ENCODE measurements around the gene AP3M1. TPM values are rescaled to one million over a fixed set of nuclear protein-coding genes. Genes with fewer than 3 reads are reported as not detected.
"Not testable (repeated sequence)": the region's sequence is repeated elsewhere in the genome, so short reads cannot be mapped to it uniquely, and the experiment has no call there.

Gene AP3M1
- total RNA-seq, 1 donor from 2014 or later = 32.7 TPM

DNA sequence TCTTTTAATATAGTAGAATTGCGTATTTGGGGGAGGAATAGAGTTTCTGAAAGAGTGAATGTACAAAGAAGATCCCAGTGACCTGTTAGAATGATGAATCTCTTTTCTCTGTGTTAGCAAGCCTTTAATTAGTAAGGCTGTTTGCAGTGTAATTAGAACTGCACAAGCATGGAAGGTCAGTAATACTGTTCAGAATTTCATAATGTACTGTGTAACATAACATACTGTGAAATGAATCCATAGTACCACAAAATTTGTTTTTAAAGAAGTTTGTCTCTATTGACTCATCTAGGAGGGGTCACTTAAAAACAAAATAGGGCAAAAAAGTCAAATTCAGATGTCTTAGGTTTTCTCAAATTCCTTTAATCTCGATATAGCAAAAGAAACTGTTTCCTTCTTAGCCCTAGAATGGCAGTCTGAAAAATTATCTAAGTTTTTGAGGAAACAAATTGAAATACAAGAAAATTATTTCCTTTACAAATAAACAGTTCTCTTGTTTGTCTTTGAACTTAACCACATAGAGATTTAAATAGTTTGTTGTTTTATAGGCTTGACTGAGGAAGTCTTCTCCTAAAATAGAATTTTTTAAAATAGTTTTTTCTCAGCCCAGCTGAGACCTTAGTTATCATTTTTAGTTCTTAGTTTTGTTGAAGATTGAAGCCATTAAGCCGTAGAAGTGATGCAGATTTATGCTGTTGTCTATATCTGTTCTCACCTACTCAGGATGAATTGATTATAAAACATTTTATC, 12.9 kb upstream of the AP3M1 start:
- DNase-seq = no peak

DNA sequence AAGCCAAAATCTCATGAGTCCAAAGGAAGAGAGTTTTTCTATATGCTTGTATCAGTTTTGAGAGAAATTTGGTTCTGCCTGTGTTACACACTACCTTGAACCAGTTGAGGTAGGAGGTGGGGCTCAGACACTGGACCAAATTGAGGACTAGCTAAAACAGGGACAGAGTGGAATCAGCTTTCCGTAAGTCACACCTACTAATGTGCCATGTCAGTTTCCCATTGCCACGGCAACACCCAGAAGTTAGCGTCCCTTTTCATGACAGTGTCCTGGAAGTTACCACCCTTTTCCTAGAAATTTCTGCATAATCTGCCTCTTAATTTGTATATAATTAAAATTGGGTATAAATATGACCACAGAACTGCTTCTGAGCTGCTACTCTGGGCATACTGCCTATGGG, 9.4 kb upstream of the AP3M1 start:
- no peak for DNase-seq

DNA sequence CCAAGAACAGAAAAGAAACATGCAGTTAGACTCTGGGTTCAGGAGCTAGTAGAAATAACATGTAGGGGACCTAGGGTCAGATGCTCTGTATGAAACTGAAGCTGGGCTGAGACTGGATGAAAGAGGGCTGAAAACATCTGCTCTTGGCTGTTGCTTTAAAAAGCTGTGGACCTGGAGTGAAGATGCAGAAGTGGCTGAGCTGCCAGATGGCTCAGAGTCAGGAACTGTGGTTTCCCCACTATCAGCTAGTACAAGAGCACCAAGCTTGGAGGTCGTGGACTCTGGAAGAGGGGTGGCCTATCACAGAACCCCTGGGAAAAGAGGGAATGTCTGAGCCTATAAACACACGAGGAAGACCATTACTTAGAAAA, 6.3 kb upstream of the AP3M1 start:
- DNase-seq = no peak

DNA sequence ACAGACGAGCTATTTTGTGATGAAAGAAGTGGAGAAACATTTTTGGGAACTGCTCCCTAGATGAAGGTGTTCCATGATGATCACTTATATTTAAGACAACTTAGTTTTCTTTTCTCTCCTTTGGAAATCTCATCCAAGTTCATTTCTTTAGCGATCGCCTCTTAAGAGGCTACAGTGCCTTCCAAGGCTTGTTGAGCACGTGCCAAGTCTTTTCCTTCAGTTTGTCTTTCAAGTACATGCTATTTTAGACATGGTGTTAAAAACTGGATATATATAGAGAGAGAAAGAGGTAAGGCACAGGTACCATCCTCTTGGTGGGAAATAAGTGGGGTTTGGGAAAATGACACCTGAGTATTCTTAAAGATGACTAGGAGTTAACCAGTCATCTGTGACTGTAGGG, 3.0 kb upstream of the AP3M1 start:
- DNase-seq = no peak

DNA sequence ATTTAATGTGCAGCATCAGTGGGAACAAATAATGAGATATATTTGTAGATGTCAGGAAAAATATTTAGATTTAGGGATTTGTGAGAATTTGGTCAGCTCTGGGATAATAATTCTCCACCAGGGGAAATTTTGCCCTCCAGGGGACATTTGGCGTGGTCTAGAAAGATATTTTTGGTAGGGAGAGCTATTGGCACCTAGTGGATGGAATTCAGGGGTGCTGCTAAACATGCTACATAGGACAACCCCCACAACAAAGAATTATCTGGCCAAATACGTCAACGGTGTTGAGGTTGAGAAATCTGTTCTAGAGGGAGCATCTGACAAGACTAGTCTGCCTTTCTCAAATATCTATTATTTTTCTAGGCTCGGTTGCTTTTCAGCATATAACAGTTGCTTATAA, 2.5 kb upstream of the AP3M1 start:
- DNase-seq = no peak

DNA sequence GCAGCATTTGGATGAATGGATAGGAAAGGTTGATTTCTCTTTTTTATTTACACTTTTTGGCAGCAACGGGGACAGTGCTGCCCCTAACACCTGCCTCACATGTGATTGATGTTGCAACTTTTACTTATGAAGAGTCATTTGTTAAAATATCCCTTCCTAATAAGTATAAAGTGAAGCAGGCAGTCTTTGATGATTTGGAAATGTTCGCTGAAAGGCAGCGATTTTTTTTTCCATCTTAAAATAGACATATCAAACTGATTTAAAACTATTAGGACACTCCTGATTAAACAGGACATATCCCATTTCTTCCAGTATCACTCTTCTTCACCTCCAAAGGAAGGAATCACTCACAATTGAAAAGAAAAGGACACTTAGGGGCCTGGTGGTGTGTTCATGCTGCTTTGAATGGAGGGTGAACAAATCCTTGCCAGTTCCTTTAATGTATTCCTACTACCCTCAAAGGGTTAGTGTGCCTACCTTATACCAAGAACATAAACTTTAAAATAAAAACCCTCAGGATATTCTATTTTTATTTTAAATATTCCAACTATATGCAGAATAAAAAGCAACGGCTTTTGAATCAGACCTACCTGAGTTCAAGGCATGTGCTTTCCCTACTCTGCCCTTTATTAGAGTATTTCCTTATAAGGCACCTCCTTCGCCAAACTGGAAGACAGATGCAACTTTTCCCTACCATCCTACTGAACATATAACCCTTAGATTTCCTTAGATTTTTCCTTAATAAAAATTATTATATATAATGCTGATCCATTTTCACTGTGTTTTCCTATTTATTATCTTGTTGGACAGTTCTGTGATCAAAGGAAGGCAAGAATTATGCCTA, 1.5 kb upstream of the AP3M1 start:
- DNase-seq = no peak

DNA sequence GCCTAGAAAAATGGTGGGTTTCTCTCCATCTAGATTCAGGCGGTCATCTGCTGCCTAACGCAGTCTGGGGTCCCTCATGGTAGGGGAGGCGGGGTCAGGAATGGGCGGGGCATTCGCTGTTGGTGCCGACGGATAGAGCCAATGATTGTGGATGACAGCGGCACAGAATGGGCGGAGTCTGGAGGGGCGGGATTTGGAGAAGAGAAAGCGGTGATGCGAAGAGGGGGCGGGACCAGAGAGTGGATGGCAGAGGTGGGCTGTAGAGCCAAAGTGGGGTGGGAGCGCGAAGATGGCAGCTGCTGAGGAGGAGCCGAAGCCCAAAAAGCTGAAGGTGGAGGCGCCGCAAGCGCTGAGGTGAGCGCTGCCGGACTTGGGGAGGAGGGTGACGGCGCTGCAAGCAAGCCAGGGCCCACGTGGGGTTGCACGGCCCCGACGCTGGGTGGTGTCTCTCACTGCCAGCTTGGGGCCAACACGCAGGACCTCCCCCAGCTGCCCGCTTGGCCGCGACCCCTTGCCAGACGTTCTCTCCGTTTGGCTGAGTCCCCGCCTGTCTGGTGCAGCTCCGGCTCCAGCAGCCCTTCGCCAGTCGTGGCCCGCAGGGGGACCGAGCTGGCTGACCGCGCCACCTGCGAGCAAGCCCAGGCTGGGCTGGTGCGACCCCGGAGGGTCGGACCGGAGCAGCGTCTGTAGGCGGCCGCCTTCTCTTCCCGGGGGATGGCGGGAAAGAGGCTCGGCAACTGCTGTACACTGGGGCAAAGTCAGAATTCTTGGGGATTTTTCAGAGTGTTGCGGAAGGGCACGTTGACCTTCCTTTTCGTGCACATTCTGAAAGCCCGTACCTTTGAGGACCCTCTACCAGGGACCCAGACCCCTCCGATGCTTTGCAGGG, 606 bp upstream of the AP3M1 start, which contains the start of gene ADK:
ADK (plus strand) TSS at position 232 of the 889 bp plus-strand sequence; CDS start at position 290, 58 bp downstream.
- peak; percentile 99 for DNase-seq

DNA sequence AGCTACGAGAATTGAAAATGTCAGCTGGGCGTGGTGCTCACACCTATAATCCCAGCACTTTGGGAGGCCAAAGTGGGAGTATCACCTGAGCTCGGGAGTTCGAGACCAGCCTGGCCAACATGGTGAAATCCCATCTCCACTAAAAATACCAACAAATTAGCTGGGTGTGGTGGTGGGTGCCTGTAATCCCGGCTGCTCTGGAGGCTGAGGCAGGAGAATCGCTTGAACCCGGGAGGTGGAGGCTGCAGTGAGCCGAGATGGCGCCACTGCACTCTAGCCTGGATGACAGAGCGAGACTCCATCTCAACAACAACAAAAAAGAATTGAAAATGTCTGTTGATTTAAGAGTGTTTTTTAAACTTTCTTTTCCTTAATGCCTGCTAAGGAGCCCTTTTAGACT, 3.6 kb downstream of the AP3M1 start:
- not testable (repeated sequence) for DNase-seq

DNA sequence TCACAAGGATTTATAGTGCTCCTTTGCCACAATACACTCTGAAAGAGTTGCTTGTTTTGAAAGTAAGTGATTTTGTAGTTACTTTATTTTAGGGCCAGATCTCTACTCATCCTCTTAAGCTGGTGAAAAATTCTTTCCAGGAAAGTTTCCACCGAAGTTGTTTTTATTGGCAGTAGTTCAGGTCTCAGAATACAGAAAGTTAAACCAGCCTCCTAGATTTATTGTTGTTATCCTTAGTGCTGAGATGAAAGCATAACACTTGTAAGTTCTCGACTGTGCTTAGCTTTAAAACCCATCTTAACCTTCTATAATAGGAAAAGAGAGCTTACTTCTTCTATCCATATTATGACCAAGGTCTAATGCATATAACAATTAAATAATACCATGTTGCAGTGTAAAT, 5.5 kb downstream of the AP3M1 start:
- DNase-seq = peak; percentile 82

DNA sequence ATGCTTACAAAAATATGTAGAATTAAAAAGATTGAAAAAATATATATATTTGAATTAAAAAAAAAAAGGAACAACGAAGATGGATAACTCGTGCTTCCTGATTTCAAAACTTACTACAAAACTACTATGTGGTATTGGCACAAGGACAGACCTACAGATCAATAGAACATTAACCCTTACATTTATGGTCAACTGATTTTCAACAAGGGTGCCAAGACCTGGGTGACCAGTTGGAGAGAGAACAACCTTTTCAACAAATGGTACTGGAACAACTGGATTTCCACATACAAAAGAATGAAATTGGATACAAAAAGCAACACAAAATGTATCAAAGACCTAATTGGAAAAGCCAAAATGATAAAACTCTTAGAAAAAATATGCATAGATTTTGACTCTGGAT, 10.1 kb downstream of the AP3M1 start:
- DNase-seq = no peak

DNA sequence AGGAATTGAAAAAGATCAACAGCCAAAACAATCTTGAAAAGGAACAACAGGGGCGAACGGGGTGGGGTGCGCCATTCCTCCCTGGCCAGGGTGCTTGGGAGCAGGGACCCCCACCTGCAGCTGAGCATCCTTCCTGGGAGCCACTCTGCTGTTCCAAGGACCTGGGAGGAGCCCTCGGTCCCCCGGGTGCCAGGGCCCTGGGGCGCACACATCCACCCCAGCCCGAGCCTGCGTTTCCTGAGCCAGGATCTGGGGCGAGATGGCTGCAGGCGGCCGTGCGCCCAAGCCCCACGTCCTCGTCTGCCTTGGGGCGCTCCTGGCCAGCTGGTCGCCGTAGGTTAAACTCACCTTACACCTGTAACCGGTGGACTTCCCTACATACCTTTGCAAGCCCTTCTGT, 10.6 kb downstream of the AP3M1 start:
- no peak for DNase-seq

DNA sequence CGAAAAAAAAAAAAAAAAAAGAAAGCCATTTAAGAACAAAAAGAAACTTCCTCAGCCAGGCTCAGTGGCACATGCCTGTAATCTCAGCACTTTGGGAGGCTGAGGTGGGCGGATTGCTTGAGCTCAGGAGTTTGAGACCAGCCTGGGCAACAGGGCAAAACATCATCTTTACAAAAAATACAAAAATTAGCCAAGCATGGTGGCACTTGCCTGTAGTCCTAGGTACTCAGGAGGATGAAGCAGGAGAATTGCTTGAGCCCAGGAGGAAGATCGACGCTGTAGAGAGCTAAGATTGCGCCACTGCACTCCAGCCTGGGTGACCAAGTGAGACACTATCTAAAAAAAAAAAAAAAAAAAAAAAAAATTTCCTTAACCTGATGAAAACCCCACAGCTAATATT, 12.0 kb downstream of the AP3M1 start:
- DNase-seq = not testable (repeated sequence)

DNA sequence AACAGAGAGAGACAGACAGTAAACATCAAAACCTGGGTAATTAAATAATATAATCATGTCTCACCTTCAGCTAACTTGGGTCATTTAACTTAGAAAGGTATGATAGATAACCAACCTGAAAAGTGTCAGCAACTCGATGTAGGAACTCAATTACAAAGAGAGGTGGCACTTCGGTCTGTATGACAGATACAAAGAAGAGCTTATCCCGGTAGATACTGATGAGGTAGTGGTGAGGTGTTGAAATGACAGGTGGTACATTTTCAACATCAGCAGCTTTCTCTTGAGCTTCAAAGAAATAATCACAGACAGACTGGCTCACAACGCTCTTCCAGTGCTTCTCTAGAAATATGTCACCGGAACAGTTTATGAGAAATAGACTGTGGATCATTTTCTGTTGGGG, 12.6 kb downstream of the AP3M1 start:
- DNase-seq = no peak

DNA sequence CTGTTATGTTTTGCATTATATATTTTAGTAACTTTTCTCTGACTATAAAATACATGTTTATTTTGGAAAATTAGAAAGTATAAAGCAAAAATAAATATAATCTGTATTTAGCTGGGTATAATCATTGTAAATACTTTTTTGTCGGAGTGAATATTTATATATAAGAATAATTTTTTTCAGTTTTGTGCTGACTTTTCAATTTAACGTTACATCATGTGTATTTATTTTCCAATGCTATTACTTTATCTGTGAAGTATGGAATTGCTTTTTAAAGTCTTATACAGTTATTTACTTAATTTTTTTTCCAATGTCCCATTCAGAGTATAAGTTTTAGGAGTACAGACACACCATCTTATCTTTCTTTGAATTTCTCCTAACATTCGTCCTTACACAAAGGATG, 15.2 kb downstream of the AP3M1 start:
- no peak for DNase-seq

DNA sequence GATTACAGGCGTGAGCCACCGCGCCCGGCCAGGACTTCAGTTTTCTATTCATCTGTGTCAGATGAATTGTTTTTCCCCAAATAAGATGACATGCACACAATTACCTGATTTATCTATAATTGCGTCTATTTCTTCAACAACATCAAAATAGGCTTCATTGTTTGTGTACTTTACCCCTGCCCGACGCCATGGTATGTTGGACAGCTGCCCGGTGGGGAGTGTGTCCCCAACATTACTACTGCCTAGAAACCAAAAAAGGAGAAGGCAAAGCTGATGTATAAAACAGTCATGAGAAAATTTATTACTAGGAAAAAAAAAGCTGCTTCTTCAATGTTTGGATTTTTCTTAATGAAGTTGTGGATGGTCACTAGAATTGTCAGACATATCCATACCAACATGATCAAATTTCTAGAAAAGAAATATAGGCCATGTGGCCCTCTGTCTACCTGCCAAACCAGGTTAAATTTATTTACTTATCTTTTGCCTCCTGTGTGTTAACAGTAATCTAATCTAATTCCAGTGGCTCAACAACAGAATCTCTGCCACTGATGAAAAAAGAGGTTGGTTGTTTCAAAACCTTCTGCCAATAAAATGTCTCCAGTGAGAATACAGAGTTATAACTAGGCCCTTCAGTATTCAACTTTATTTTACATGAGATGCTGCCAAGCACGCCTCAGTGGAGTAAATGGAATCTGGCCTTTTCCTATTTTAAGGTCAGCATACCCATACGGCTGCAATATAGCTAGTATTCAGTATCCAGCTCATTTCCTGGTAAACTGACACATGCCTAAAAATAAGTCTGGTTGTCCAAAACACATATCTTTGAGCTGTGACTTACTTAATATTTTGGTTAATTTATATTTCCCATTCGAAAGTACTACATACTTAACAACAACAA, 16.5 kb downstream of the AP3M1 start:
- DNase-seq = peak; percentile 40

DNA sequence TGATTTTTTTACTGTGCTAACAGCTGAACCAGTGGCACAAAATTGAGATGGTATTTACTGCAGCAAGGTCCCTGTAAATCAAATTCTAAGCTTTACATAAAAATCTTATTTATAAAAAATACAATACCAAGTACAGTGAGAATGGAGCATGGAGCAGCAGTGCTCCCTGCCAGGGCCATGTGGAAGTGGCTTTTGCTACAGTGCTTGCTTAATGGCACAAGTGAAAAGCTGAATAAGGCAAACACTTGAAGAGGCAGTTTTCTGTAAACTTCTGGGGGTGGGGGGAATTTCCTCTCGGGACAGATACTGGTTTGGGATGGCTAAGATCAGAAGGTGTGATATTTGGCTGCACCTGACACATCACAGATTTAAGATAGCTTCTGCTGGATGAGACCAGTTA, 27.5 kb downstream of the AP3M1 start:
- no peak for DNase-seq

DNA sequence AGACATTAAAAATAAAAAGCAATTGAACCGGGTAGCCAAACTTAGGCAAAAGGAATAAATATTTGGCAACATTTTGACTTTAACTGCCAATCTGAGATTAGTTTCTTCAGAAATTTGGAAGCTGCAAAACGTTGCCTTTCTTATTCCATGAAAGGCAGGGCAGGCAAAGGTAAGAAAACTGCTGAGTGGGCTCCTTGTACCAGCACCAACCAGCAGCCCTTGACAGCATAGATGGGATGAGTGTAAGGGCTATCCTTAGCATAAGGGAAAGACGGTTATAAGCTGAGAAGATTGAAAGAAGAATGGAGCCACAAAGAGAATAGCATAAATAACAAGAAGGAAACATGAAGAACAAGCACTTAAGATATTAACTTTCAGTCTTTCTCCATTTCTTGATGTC, 28.6 kb downstream of the AP3M1 start:
- DNase-seq = no peak

DNA sequence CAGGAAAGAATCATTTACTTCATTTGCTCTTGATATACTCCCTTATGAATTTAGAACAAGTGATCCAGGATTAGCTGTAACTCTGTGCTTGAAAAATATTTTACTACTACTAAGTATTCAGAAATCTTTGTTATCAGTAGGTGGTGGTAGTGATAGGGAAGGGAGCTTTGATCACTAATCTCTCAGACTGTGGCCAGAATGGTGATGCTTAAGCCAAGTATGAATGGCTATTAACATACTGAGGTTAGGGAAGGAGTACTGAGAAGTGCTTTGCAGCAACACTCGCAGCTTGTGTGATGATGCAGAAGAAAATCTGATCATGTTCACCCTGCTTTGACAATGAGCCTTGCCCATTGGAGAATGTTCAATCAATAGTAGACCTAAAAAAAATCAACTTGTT, 29.3 kb downstream of the AP3M1 start:
- no peak for DNase-seq

DNA sequence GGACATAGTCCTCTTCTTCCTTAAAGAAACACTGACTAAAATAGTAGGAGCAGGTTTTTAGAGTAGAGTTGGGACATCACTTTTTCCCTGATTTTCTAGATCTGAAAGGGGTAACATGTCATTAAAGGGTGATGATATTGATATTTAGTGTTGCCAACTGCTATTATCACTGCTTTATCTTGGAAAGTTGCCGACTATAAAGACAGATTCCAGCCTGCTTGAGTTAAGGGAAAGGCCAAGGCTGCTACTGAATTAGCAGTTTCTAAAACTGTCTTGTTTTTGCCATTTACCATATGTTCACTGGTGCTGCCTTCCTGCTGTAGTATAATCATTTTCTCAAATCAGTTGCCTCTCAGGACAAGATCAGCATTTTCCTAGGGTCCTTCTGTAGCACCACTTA, 29.7 kb downstream of the AP3M1 start:
- DNase-seq = no peak

DNA sequence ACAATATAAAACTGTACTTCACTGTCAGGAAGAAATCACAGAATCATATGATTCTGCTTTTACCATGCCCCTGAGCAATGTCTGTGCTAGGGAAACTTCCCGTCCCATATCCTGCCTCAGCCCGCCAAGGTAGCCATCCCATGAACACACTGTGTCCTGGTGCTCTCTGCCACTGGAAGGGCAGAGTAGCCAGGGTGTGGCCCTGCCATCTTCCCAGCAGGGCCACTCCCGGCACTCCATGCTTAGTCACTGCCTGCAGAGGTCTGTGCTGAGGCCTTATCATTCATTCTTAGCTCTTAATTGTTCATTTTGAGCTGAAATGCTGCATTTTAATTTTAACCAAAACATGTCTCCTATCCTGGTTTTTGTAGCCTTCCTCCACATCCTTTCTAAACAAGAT, 31.8 kb downstream of the AP3M1 start:
- DNase-seq = no peak

DNA sequence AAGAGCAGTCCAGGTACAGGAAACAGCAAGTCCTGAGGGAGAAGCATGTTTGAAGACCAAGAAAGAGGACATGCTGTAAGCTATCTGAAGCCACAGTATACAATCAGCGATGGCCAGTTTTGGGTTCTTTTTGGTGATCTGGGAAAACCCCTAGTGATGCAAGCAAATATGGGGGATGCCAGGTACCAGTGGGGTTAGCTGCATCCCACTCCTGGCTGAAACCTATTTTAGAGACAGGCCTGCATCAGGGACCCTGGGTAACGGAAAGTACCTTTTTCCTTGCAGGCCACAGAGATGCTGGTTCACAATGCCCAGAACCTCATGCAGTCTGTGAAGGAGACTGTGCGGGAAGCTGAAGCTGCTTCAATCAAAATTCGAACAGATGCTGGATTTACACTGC, 32.9 kb downstream of the AP3M1 start:
- DNase-seq = no peak

DNA sequence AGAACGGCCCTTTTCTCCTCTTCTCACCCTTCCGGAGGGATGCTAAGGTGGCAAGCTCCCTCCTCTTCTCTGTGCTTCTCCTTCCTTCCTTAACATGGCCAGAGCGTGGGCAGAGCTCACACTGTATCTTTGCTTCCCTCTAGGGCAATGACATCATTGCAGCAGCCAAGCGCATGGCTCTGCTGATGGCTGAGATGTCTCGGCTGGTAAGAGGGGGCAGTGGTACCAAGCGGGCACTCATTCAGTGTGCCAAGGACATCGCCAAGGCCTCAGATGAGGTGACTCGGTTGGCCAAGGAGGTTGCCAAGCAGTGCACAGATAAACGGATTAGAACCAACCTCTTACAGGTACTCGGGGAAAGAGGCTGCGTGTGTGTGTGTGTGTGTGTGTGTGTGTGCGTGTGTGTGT, 36.6 kb downstream of the AP3M1 start:
- DNase-seq = no peak

All from dermis blood vessel endothelial cell (primary cell).